ENCODE measurements around the gene NAT16. TPM values are rescaled to one million over a fixed set of nuclear protein-coding genes. Genes with fewer than 3 reads are reported as not detected.

Gene NAT16
- polyA plus RNA-seq (2012; rRNA removed) = 0.64 and 0.68 TPM in 2 replicates
- polyA plus RNA-seq (2012; cell fraction: cytosol; rRNA removed) = 0.51 and 0.62 TPM in 2 replicates
- 3.7 and 7.0 TPM in 2 replicates for polyA plus RNA-seq (2012; cell fraction: nucleus; rRNA removed)

DNA sequence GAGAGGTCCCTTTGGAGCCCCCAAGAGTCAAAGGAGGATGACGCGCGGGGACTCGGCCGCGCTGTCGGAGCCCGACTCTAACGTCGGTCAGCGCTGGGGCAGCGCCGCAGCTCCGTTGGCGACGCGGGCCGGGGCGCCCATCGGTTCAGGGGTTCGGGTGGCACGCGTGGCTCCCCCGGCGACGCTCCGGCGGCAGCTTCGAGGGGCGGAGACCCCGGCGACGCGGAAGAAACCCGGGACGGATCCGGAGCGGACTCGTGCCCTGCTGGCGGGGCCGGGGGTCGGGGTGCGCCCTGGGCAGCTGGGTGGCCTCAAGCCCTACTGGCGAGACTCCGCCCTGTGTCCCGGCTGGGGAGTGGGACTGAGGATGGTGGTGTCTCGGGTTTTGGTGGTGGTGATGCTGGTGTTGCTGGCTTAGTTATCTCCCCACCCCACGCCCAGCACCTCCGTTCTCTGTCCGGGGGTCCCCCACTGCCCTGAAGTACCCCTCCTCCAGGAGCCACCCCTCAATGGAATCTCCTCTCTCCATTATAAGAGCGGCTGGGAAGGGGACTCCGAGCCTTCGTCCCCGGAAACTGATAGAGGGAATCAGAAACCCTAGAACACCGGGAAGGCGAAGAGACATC lies at the start of gene NAT16:
TSS of gene NAT16 (minus strand) at position 164 of the 626 bp plus-strand sequence. CDS start 5,486 bp downstream, outside the sequence.
- Histone ChIP-seq H2AFZ (ENCODE audit: low read depth) (peak within 1 kb of the TSS; percentile 67; the same call in 1 of the 2 replicates), H3K4me1 (ENCODE audit: control insufficient read depth in 1 of 2, insufficient read depth in 2 of 2, low read depth in 1 of 2, low read length in 1 of 2) (peaks cover 0 to 16% of the 10 kb centered on the region in 2 experiments; a peak in 1 of 4 replicates), H3K9ac (no peak within 1 kb of the TSS), H3K27ac (ENCODE audit: low read depth in 2 of 2, low read length in 1 of 2) (peak within 1 kb of the TSS in 1 of 2 experiments; percentile 28; a peak in 1 of 4 replicates), H3K79me2 (ENCODE audit: insufficient read depth) (no peaks in the 10 kb centered on the region), H3K4me2 (peak within 1 kb of the TSS; percentile 72), H3F3A (replicated peaks; ENCODE audit: insufficient read depth) (peaks cover 9% of the 10 kb centered on the region), H4K20me1 (ENCODE audit: insufficient read depth) (no peaks in the 10 kb centered on the region), H3K9me2 (no peaks in the 10 kb centered on the region), H3K27me3 (ENCODE audit: insufficient read depth) (peaks cover 28% of the 10 kb centered on the region), H3K36me3 (replicated peaks in 1 of 2; ENCODE audit: control insufficient read depth in 1 of 2, insufficient read depth in 2 of 2, low read length in 1 of 2) (no peaks in the 10 kb centered on the region), H3K4me3 (ENCODE audit: low read depth in 2 of 2, low read length in 1 of 2) (peak within 1 kb of the TSS; percentile 48 to 49; a peak in 3 of 4 replicates), H3K9me3 (no peaks in the 10 kb centered on the region)
- TF ChIP-seq MEF2A (IDR thresholded peaks at IDR 0.05; ENCODE audit: borderline replicate concordance, low read depth) (no peak), EZH2phosphoT487 (IDR thresholded peaks at IDR 0.05; ENCODE audit: borderline replicate concordance, low read depth) (peak; percentile 55; the same call in 1 of the 2 replicates), FOXM1 (IDR thresholded peaks at IDR 0.05; ENCODE audit: low read depth) (no peak), MXI1 (IDR thresholded peaks at IDR 0.05; ENCODE audit: low read depth, low read length) (peak; percentile 84), GATA2 (CRISPR knock-in tag; IDR thresholded peaks at IDR 0.05) (no peak)
- TF ChIP-seq, protein P1, sequence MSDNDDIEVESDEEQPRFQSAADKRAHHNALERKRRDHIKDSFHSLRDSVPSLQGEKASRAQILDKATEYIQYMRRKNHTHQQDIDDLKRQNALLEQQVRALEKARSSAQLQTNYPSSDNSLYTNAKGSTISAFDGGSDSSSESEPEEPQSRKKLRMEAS (IDR thresholded peaks at IDR 0.05; ENCODE audit: low read depth) = no peak
- TF ChIP-seq, protein P2, sequence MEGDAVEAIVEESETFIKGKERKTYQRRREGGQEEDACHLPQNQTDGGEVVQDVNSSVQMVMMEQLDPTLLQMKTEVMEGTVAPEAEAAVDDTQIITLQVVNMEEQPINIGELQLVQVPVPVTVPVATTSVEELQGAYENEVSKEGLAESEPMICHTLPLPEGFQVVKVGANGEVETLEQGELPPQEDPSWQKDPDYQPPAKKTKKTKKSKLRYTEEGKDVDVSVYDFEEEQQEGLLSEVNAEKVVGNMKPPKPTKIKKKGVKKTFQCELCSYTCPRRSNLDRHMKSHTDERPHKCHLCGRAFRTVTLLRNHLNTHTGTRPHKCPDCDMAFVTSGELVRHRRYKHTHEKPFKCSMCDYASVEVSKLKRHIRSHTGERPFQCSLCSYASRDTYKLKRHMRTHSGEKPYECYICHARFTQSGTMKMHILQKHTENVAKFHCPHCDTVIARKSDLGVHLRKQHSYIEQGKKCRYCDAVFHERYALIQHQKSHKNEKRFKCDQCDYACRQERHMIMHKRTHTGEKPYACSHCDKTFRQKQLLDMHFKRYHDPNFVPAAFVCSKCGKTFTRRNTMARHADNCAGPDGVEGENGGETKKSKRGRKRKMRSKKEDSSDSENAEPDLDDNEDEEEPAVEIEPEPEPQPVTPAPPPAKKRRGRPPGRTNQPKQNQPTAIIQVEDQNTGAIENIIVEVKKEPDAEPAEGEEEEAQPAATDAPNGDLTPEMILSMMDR (IDR thresholded peaks at IDR 0.05) = no peak
- POLR2A ChIA-PET = interaction anchor here (0.5 to 1.7 kb wide), 7 partner anchors 9 to 36 kb away, joined by 3 to 9 read pairs (median 5); partner anchors contain the start of gene VGF
- peak; percentile 89 for DNase-seq
- CTCF ChIA-PET = interaction anchor here (0.7 to 5.4 kb wide), 11 partner anchors 9 to 102 kb away, joined by 3 to 52 read pairs (median 5); partner anchors contain the start of genes FIS1 and VGF
- WGBS (ENCODE audit: low lambda C conversion rate) = 42% methylated on average over 13 of the region's 56 CpGs

DNA sequence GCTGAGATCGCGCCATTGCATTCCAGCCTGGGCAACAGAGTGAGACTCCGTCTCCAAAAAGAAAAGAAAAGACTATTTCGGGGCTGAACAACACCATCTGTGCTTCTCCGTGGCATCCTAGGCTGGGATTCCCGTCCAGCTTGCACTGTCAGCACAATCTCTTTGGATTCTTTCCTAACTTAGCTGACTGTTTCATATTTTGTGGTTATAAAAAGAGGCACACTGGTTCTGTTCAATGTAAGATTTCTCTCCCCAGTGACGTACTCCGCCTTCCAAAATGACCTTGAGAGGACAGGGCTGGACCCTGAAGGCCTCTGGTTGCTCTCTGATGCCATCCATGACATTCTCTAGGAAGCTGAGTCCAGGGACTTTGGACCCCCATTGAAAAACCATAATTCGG lies 46.6 kb upstream of the NAT16 start:
- Histone ChIP-seq H3K36me3 (replicated peaks in 1 of 2; ENCODE audit: control insufficient read depth in 1 of 2, insufficient read depth in 2 of 2, low read length in 1 of 2) (peaks cover 24 to 54% of the 10 kb centered on the region in 2 experiments), H4K20me1 (ENCODE audit: insufficient read depth) (peaks cover 3% of the 10 kb centered on the region), H3K4me3 (ENCODE audit: low read depth in 2 of 2, low read length in 1 of 2) (no peak overlapping the region), H3K79me2 (ENCODE audit: insufficient read depth) (peaks cover 8% of the 10 kb centered on the region; the same call in 1 of the 2 replicates), H3K4me1 (ENCODE audit: control insufficient read depth in 1 of 2, insufficient read depth in 2 of 2, low read depth in 1 of 2, low read length in 1 of 2) (peaks cover 0 to 4% of the 10 kb centered on the region in 2 experiments; a peak in 1 of 4 replicates), H3K9me3 (no peaks in the 10 kb centered on the region), H3F3A (replicated peaks; ENCODE audit: insufficient read depth) (peaks cover 6% of the 10 kb centered on the region), H3K9me2 (no peaks in the 10 kb centered on the region), H3K4me2 (no peak overlapping the region), H2AFZ (ENCODE audit: low read depth) (no peak overlapping the region), H3K27me3 (ENCODE audit: insufficient read depth) (no peaks in the 10 kb centered on the region), H3K9ac (no peak overlapping the region), H3K27ac (ENCODE audit: low read depth in 2 of 2, low read length in 1 of 2) (no peak overlapping the region)
- ChIA-PET POLR2A (interaction anchor here (1.5 kb wide), 1 partner anchor 9 kb away, joined by 4 read pairs; the partner anchor contains the start of gene ZNHIT1), CTCF (interaction anchor here (0.7 to 4.3 kb wide), 5 partner anchors 10 to 332 kb away, joined by 3 to 29 read pairs (median 4); partner anchors contain the start of genes FIS1 and PLOD3)
- WGBS (ENCODE audit: low lambda C conversion rate) = 96% methylated on average over 9 of the region's 9 CpGs
- no peak for DNase-seq
- no peak for TF ChIP-seq GATA2 (CRISPR knock-in tag; IDR thresholded peaks at IDR 0.05)
- no peak for TF ChIP-seq RCOR1 (IDR thresholded peaks at IDR 0.05; ENCODE audit: low read length)
- no peak for TF ChIP-seq TCF12 (IDR thresholded peaks at IDR 0.05)
- TF ChIP-seq, protein P3, sequence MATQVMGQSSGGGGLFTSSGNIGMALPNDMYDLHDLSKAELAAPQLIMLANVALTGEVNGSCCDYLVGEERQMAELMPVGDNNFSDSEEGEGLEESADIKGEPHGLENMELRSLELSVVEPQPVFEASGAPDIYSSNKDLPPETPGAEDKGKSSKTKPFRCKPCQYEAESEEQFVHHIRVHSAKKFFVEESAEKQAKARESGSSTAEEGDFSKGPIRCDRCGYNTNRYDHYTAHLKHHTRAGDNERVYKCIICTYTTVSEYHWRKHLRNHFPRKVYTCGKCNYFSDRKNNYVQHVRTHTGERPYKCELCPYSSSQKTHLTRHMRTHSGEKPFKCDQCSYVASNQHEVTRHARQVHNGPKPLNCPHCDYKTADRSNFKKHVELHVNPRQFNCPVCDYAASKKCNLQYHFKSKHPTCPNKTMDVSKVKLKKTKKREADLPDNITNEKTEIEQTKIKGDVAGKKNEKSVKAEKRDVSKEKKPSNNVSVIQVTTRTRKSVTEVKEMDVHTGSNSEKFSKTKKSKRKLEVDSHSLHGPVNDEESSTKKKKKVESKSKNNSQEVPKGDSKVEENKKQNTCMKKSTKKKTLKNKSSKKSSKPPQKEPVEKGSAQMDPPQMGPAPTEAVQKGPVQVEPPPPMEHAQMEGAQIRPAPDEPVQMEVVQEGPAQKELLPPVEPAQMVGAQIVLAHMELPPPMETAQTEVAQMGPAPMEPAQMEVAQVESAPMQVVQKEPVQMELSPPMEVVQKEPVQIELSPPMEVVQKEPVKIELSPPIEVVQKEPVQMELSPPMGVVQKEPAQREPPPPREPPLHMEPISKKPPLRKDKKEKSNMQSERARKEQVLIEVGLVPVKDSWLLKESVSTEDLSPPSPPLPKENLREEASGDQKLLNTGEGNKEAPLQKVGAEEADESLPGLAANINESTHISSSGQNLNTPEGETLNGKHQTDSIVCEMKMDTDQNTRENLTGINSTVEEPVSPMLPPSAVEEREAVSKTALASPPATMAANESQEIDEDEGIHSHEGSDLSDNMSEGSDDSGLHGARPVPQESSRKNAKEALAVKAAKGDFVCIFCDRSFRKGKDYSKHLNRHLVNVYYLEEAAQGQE (IDR thresholded peaks at IDR 0.05; ENCODE audit: low read depth, low read length) = no peak
- TF ChIP-seq, protein P4, sequence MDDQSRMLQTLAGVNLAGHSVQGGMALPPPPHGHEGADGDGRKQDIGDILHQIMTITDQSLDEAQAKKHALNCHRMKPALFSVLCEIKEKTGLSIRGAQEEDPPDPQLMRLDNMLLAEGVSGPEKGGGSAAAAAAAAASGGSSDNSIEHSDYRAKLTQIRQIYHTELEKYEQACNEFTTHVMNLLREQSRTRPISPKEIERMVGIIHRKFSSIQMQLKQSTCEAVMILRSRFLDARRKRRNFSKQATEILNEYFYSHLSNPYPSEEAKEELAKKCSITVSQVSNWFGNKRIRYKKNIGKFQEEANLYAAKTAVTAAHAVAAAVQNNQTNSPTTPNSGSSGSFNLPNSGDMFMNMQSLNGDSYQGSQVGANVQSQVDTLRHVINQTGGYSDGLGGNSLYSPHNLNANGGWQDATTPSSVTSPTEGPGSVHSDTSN (IDR thresholded peaks at IDR 0.05) = no peak
- TF ChIP-seq TAF1 (IDR thresholded peaks at IDR 0.05; ENCODE audit: borderline replicate concordance, low read depth, low read length) = no peak
- no peak for TF ChIP-seq RAD21 (IDR thresholded peaks at IDR 0.05; ENCODE audit: low read length)
- no peak for TF ChIP-seq NRF1 (IDR thresholded peaks at IDR 0.05; ENCODE audit: low read depth, low read length)
- no peak for TF ChIP-seq SMC3 (IDR thresholded peaks at IDR 0.05; ENCODE audit: low read depth, low read length)
- TF ChIP-seq MXI1 (IDR thresholded peaks at IDR 0.05; ENCODE audit: low read depth, low read length) = no peak
- TF ChIP-seq, protein P2 (IDR thresholded peaks at IDR 0.05) = no peak
- TF ChIP-seq POLR2AphosphoS5 (IDR thresholded peaks at IDR 0.05; ENCODE audit: low read depth, low read length) = no peak

Data from SK-N-SH (cell line).